Uterus (tissue), 2 donors: Measurements from ENCODE around the gene KRTAP5-7.

Source experiments
- CTCF ChIP-seq, 4 experiments: fragments of 200-600 bp in 2 of 4; fragments of 450-650 bp in 2 of 4; sonication (generic) in 2 of 4; IDR thresholded peaks; one replicate each; pipeline ENCODE4 v1.5.1; 2016 to 2019; ENCODE audit warnings: antibody characterized with exemption in 4 of 4, mild to moderate bottlenecking in 2 of 4, moderate library complexity in 1 of 4
- POLR2A ChIP-seq, 2 donors: fragments of 450-650 bp; IDR thresholded peaks; one replicate each; pipeline ENCODE4 v1.6.1; 2016; ENCODE audit warnings: antibody characterized with exemption in 2 of 2, mild to moderate bottlenecking in 1 of 2, moderate library complexity in 1 of 2

DNA sequence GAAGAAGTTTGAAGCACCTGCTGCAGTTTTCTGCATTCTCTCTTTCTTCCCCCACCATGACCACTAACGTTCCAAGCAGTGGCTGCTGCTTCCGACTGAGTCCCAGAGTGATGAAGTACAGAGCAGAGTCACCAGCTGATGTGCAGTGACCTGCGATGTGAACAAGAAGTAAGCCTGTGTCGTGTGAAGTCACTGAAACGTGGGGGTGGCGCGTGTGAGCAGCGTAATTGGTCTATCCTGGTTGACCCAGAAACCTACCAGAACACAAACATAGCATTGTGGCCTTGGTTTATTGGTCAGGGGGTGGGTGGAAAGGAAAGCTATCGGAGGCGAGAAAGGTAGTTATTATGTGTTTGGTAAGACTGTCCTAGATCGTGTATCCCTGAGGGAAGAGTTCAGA is 3.5 kb downstream of the KRTAP5-7 start:
- TF ChIP-seq POLR2A (IDR thresholded peaks at IDR 0.05) (no peak), CTCF (IDR thresholded peaks at IDR 0.05) (no peak)
